H1 (cell line): ENCODE measurements around the gene AP1M1. TPM values are rescaled to one million over a fixed set of nuclear protein-coding genes. Genes with fewer than 3 reads are reported as not detected.
A peak's percentile ranks its signal among the peaks of the same experiment; 100 is the strongest.

Experiments used
- GTF2F1 ChIP-seq: IDR thresholded peaks from 2 replicates; pipeline ENCODE4 v1.6.1; 2012; ENCODE audit warnings: low read depth, low read length, improper control_type of control experiment, borderline replicate concordance
- RNF2 ChIP-seq: fragments of 200-900, 300-1000 bp; sonication (generic); IDR thresholded peaks from 2 replicates; pipeline ENCODE4 v1.7.1; 2016; ENCODE audit warnings: borderline replicate concordance, low read depth, mild to moderate bottlenecking, antibody characterized with exemption, low read length; ENCODE audit not compliant: poor library complexity, severe bottlenecking; ENCODE audit errors: missing control alignments
- SAP30 ChIP-seq: fragments of 300-600 bp; sonication (generic); IDR thresholded peaks from 2 replicates; pipeline ENCODE4 v1.7.1; 2012; ENCODE audit warnings: low read length, moderate library complexity, mild to moderate bottlenecking, inconsistent platforms; ENCODE audit not compliant: insufficient read depth, insufficient replicate concordance
- SP1 ChIP-seq: IDR thresholded peaks from 2 replicates; pipeline ENCODE4 v1.6.1; 2011; ENCODE audit warnings: low read depth, low read length
- TCF12 ChIP-seq: IDR thresholded peaks from 2 replicates; pipeline ENCODE4 v1.6.1; 2011; ENCODE audit warnings: low read depth, mild to moderate bottlenecking, low read length
- polyA plus RNA-seq, 7 experiments: library from polyadenylated mRNA; depleted of rRNA in 3 of 7; stranded (reverse) in 5 of 7; unstranded in 2 of 7; fragments of >200 nt in 5 of 7; fragments of 200-250 nt in 2 of 7; gene quantifications; 1 replicate in 5 of 7; 2 replicates in 1 of 7; 4 replicates in 1 of 7; pipeline versions ENCODE4 v1.2.1 to v1.2.3, GENCODE V29; 2011 to 2013; ENCODE audit warnings: missing spikeins in 2 of 7, mixed read lengths in 2 of 7
- total RNA-seq: library from RNA; stranded (reverse); fragmentation: NEBNext Ultra II Directional; extraction: Animal tissue kit (Norgen Biotek cat#: 25700); gene quantifications from 2 replicates; pipeline ENCODE4 v1.2.1, GENCODE V29; 2021
- TF ChIP-seq, protein P1 (sequence below): IDR thresholded peaks from 2 replicates; pipeline ENCODE4 v1.6.1; 2012; ENCODE audit warnings: low read length, inconsistent platforms
- TF ChIP-seq, protein P2 (sequence below): fragments of 300-600 bp; sonication (generic); IDR thresholded peaks from 2 replicates; pipeline ENCODE4 v1.7.1; 2012; ENCODE audit warnings: low read length, moderate library complexity, mild to moderate bottlenecking, inconsistent platforms; ENCODE audit not compliant: insufficient replicate concordance

AP1M1 gene
- total and polyA plus RNA-seq, 2 of the 8 experiments (the other 6 are each of a cell fraction or from before 2014, with no cell fraction given), result 30.9 to 37.5 TPM

DNA sequence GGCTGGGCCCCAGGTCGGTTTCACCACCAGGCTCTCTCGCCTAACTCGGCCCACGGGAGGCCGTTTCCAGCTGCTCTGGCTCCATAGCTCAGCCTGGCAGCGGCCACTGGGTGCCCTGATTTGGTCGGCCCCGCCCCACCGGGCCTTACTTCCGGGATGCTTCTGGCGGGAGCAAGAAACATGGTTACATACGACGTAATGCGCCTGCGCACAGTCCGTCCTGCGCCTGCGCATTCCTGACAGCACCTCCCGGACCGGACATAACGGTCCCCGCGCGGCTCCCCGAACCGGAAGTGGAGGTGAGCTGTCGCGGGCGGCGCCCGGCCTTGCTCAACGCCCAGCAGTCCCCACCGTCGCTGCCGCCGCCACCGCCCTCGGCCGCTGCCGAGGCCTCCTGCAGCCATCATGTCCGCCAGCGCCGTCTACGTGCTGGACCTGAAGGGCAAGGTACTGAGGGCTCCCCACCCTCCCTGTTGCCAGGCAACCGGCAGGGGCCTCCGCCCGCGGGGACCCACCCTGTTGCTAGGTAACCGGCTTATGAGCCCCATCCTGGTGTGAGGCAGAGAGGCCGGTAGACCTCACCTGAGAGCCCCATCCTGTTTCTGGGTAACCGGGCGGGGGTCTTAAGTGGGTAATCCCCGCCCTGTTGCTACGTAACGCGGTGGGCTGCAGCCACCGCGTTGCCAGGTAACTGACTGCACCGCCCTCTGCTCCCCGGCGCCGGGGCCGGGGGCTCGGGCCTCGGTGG is at the start of gene AP1M1 (continued):
- TF ChIP-seq, protein P1, sequence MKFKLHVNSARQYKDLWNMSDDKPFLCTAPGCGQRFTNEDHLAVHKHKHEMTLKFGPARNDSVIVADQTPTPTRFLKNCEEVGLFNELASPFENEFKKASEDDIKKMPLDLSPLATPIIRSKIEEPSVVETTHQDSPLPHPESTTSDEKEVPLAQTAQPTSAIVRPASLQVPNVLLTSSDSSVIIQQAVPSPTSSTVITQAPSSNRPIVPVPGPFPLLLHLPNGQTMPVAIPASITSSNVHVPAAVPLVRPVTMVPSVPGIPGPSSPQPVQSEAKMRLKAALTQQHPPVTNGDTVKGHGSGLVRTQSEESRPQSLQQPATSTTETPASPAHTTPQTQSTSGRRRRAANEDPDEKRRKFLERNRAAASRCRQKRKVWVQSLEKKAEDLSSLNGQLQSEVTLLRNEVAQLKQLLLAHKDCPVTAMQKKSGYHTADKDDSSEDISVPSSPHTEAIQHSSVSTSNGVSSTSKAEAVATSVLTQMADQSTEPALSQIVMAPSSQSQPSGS, result no peak
- TF ChIP-seq TCF12 (no peak), SAP30 (no peak), GTF2F1 (peak; percentile 9; the same call in 1 of the 2 replicates), RNF2 (no peak), SP1 (peak; percentile 16; the same call in 1 of the 2 replicates)
- TF ChIP-seq, protein P2, sequence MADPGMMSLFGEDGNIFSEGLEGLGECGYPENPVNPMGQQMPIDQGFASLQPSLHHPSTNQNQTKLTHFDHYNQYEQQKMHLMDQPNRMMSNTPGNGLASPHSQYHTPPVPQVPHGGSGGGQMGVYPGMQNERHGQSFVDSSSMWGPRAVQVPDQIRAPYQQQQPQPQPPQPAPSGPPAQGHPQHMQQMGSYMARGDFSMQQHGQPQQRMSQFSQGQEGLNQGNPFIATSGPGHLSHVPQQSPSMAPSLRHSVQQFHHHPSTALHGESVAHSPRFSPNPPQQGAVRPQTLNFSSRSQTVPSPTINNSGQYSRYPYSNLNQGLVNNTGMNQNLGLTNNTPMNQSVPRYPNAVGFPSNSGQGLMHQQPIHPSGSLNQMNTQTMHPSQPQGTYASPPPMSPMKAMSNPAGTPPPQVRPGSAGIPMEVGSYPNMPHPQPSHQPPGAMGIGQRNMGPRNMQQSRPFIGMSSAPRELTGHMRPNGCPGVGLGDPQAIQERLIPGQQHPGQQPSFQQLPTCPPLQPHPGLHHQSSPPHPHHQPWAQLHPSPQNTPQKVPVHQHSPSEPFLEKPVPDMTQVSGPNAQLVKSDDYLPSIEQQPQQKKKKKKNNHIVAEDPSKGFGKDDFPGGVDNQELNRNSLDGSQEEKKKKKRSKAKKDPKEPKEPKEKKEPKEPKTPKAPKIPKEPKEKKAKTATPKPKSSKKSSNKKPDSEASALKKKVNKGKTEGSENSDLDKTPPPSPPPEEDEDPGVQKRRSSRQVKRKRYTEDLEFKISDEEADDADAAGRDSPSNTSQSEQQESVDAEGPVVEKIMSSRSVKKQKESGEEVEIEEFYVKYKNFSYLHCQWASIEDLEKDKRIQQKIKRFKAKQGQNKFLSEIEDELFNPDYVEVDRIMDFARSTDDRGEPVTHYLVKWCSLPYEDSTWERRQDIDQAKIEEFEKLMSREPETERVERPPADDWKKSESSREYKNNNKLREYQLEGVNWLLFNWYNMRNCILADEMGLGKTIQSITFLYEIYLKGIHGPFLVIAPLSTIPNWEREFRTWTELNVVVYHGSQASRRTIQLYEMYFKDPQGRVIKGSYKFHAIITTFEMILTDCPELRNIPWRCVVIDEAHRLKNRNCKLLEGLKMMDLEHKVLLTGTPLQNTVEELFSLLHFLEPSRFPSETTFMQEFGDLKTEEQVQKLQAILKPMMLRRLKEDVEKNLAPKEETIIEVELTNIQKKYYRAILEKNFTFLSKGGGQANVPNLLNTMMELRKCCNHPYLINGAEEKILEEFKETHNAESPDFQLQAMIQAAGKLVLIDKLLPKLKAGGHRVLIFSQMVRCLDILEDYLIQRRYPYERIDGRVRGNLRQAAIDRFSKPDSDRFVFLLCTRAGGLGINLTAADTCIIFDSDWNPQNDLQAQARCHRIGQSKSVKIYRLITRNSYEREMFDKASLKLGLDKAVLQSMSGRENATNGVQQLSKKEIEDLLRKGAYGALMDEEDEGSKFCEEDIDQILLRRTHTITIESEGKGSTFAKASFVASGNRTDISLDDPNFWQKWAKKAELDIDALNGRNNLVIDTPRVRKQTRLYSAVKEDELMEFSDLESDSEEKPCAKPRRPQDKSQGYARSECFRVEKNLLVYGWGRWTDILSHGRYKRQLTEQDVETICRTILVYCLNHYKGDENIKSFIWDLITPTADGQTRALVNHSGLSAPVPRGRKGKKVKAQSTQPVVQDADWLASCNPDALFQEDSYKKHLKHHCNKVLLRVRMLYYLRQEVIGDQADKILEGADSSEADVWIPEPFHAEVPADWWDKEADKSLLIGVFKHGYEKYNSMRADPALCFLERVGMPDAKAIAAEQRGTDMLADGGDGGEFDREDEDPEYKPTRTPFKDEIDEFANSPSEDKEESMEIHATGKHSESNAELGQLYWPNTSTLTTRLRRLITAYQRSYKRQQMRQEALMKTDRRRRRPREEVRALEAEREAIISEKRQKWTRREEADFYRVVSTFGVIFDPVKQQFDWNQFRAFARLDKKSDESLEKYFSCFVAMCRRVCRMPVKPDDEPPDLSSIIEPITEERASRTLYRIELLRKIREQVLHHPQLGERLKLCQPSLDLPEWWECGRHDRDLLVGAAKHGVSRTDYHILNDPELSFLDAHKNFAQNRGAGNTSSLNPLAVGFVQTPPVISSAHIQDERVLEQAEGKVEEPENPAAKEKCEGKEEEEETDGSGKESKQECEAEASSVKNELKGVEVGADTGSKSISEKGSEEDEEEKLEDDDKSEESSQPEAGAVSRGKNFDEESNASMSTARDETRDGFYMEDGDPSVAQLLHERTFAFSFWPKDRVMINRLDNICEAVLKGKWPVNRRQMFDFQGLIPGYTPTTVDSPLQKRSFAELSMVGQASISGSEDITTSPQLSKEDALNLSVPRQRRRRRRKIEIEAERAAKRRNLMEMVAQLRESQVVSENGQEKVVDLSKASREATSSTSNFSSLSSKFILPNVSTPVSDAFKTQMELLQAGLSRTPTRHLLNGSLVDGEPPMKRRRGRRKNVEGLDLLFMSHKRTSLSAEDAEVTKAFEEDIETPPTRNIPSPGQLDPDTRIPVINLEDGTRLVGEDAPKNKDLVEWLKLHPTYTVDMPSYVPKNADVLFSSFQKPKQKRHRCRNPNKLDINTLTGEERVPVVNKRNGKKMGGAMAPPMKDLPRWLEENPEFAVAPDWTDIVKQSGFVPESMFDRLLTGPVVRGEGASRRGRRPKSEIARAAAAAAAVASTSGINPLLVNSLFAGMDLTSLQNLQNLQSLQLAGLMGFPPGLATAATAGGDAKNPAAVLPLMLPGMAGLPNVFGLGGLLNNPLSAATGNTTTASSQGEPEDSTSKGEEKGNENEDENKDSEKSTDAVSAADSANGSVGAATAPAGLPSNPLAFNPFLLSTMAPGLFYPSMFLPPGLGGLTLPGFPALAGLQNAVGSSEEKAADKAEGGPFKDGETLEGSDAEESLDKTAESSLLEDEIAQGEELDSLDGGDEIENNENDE, result no peak
